Measurements from ENCODE around the gene HECTD2.
"Not testable (repeated sequence)": the region's sequence is repeated elsewhere in the genome, so short reads cannot be mapped to it uniquely, and the experiment has no call there.

DNA sequence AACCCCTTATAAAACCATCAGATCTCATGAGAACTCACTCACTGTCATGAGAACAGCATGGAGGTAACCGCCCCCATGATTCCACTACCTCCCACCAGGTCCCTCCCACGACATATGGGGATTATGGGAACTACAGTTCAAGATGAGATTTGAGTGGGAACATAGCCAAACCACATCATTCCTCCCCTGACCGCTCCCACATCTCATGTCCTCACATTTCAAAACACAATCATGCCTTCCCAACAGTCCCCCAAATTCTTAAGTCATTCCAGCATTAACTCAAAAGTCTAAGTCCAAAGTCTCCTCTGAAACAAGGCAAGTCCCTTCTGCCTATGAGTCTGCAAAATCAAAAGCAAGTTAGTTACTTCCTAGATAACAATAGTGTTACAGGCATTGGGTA lies 150.7 kb downstream of the HECTD2 start:
- TF ChIP-seq POLR2A, EP300, POLR2AphosphoS5 (IDR thresholded peaks at IDR 0.05): not testable (repeated sequence)
- TF ChIP-seq, protein P1, sequence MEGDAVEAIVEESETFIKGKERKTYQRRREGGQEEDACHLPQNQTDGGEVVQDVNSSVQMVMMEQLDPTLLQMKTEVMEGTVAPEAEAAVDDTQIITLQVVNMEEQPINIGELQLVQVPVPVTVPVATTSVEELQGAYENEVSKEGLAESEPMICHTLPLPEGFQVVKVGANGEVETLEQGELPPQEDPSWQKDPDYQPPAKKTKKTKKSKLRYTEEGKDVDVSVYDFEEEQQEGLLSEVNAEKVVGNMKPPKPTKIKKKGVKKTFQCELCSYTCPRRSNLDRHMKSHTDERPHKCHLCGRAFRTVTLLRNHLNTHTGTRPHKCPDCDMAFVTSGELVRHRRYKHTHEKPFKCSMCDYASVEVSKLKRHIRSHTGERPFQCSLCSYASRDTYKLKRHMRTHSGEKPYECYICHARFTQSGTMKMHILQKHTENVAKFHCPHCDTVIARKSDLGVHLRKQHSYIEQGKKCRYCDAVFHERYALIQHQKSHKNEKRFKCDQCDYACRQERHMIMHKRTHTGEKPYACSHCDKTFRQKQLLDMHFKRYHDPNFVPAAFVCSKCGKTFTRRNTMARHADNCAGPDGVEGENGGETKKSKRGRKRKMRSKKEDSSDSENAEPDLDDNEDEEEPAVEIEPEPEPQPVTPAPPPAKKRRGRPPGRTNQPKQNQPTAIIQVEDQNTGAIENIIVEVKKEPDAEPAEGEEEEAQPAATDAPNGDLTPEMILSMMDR (IDR thresholded peaks at IDR 0.05), result not testable (repeated sequence)
